HG02571 (cell line): ENCODE measurements around the gene STIM2.
"Not testable (repeated sequence)": the region's sequence is repeated elsewhere in the genome, so short reads cannot be mapped to it uniquely, and the experiment has no call there.

Experiments used
- ATAC-seq: cut with Tn5 transposase; IDR thresholded peaks from one replicate; pipeline ENCODE4 v1.9.1; 2021; ENCODE audit warnings: mild to moderate bottlenecking, moderate library complexity; ENCODE audit not compliant: unreplicated experiment

STIM2 gene

DNA sequence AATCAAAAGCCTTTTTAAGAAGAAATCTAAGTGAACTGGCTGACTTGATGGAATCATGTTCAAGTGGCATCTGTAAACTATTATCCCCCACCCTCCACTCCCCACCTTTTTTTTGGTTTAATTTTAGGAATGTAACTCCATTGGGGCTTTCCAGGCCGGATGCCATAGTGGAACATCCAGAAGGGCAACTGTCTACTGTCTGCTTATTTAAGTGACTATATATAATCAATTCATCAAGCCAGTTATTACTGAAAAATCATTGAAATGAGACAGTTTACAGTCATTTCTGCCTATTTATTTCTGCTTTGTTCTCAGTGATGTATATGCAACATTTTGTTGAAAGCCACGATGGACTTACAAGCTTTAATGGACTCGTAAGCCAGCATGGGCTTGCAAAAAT, 162.3 kb downstream of the STIM2 start:
- ATAC-seq: no peak

DNA sequence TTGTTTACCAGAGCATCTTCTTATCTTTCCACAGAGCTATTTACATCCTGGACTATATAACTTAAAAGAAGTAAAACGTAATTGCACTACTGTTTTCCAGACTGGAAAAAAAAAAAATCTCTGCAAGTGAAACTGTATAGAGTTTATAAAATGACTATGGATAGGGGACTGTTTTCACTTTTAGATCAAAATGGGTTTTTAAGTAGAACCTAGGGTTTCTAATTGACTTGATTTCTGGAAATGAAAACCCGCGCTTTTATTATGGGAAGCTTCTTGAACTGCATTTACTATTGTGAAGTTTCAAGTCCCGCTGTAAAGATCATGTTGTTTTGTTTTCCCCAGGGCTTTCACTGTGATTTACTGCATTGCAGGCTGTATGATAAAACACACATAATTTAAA, 162.7 kb downstream of the STIM2 start:
- no peak for ATAC-seq

GRCh38 chr4:27024805-27025204, 164.2 kb downstream of the STIM2 start:
- ATAC-seq: no peak

GRCh38 chr4:27027428-27027827, 166.8 kb downstream of the STIM2 start:
- ATAC-seq: no peak

DNA sequence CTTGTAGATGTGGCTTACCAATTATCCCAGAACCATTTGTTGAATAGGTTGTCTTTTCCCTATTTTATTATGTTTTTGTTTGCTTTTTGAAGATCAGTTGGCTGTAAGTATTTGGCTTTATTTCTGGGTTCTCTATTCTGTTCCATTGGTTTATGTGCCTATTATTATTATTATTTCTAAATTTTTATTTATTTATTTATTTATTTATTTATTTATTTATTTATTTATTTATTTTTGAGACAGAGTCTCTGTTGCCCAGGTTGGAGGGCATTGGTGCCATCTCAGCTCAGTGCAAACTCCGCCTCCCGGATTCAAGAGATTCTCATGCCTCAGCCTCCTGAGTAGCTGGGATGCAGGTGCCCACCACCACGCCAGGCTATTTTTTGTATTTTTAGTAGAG, 174.5 kb downstream of the STIM2 start:
- not testable (repeated sequence) for ATAC-seq

GRCh38 chr4:27040356-27040755, 179.7 kb downstream of the STIM2 start:
- ATAC-seq: no peak

DNA sequence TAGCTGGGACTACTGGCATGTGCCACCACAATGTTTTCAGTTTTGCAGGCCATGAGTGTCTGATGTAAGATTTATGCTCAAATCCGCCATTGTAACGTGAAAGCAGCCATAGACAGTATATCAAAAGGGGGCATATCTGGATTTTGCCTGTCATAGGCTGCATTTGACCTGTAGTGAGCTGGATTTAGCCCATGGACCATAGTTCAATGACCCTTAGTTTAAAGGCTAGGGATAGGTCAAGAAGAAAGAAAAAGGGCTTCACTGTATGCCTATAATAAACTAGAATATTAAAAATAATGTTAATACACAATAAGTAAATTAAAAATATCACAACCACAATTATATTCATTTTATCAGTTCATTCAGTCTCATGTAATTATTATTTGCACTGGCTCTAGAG, 181.8 kb downstream of the STIM2 start:
- no peak for ATAC-seq

GRCh38 chr4:27043200-27043599, 182.6 kb downstream of the STIM2 start:
- ATAC-seq: no peak

DNA sequence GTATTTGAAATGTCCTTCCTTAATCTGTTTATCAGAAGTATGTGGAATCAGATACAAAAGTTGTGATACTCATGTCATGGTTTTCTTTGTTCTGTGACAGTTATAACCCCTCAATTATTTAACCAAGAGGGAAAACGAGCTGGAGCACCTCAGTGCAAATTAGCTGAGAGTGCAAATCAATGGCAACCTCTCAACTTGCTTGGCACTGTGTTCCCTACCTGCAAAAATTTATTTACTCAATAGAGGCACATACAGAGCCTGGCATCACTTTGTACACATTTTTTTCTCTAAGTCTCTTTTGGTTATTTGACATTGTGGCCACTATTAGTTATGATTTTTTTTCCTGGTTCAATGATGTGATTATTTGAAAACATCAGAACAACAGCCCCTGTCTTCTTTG, 186.2 kb downstream of the STIM2 start:
- ATAC-seq: no peak

DNA sequence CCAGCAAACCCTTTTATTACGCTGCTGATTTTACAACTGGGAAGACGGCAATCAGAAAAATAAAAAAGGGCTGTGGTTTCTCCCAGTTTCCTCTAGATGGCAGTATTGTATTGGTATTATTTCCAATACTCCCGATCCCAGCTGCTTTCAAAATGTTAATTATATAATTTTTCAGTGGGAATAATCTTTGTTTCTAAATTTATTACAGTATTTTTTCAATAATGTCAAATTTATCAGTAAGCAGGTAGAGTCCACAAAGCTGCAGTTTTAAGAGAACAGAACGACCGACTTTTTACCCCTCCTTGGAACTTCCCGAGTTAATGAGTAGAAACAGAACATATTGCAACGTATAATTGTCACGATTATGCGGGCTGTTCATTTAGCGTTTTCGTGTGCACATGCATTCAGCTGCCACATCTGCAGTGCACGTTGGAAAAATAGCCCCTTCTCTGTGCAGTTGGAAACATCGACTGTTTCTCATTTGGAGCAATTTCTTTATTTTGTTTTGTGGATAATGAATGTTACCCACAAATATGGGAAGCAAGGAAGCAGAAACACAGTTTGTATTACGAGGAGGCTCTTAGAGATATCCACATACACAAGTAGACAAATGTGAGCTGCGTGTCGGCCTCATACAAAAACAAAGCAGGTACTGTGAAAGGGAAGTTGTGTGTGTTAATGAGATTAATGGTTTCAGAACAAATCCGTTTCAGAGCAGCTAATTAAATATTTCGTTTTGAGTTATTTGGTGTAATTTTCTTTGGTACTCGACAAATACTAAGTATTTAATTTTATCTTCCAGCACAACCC, 188.0 kb downstream of the STIM2 start:
- no peak for ATAC-seq

DNA sequence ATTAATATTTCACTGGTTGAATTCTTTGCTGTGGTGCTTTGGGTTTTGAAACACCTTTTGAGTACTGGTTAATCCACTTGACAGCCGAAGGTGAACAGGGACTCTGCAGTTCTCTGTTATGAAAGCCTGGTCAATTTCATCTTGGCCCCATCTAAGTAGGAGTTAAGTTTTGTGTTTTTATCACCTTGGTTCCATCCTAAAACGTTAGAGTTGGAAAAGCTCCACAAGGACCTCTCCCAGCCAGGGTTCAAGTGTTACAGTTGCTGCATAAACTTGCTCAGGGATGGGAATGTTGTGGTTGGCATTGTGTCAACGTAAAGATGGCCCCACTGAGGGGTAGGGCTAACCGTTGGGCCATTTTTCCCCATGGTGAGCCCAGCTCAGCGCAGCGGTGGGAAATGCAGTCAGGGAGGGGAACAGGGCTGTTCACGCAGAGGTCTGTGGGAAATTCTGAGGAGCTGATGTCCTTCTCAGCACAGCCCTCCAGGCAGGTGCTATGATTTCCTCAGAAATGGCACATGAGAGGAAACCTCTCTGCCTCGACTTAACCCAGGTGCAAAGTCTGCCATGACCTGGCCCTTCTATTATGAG, 188.7 kb downstream of the STIM2 start:
- ATAC-seq: no peak

- no peak for ATAC-seq
Measured at GRCh38 chr4:27050731-27051130, 190.1 kb downstream of the STIM2 start.

DNA sequence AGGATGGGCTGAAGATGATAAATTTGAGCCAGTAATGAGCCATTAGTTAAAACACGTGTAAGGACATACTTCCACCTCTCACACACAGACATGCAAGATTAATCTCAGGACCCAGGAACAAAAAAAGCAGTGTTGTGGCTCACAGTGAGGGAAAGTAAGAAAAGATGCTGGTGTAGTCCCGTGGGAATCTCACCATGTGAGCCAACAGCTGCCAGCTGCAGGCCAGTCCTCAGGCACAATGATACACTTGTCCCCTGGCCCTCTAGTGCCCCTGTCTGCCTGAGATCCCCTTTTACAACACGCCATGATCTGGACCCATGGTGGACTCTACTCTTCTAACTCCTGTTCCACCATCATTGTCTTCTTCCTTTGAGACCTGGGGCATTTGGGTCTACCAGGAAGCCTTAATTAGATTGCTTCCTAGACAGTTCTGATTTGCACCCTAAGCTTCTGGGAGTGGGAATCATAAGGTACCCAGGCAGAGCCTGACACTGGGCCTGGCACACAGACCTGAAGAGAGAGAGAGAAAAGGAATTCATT, 194.7 kb downstream of the STIM2 start:
- ATAC-seq: no peak

- no peak for ATAC-seq
Measured at GRCh38 chr4:27056281-27056680, 195.6 kb downstream of the STIM2 start.

- no peak for ATAC-seq
Measured at GRCh38 chr4:27057053-27057452, 196.4 kb downstream of the STIM2 start.

DNA sequence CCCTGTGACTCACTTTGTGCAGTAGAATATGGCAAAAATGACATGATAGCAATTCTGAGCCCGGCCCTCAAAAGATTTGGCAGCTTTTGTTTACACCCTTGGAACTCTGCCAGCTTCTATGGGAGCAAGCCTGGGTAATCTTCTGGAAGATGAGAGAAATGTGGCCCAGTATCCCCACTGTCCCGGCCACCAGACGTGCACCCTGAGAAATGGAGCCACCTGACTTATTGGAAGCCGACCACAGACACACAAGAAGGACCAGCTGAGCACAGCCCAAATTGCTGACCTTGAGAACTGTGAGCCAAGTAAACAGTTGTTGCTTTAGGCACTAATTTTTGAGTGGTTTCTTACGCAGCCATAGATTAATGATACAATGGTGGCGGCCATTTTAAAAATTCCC, 197.0 kb downstream of the STIM2 start:
- no peak for ATAC-seq

- ATAC-seq: no peak
Measured at GRCh38 chr4:27058819-27059406, 198.3 kb downstream of the STIM2 start.

DNA sequence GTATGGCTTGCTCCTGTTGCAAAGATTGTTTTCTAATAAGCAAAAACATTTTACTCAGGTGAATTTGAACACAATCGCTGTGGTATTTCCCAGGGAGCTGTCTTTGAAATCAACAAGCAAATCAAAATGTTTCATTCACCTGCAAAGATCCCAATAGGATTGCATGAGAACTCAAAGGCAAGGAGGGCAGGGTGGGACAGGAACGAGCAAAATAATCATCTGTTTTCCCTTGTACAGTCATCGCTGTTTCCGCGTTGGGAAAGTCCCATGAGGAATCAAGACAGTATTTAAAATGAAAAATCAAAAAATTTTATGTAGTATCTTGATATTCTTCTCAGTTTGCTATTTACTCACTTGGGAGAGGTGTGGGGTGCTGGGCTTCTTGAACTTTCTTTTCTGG, 198.8 kb downstream of the STIM2 start:
- no peak for ATAC-seq

GRCh38 chr4:27062256-27062655, 201.6 kb downstream of the STIM2 start:
- no peak for ATAC-seq

DNA sequence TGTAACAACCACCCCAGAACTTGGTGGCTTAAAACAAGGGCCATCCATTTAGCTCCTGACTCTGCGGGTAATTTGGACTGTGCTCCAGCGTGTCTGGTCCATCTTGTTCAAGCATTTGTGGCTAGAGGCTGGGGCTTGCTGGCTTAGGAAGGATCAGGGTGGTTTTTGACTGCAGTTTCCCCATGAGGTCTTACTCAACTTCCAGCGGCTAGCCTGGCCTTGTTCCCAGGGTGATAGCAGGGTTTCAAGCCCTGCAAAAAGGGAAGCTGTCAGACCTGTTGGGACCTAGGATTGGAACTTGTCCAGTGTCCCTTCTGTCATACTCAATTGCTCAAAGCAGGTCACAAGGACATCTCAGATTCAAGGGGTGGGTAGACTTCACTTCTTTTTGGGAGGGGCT, 205.9 kb downstream of the STIM2 start:
- ATAC-seq: no peak

GRCh38 chr4:27068151-27068867, 207.7 kb downstream of the STIM2 start:
- ATAC-seq: no peak
